GM19455 (cell line): ENCODE measurements around the gene MED15.
"Not testable (repeated sequence)": the region's sequence is repeated elsewhere in the genome, so short reads cannot be mapped to it uniquely, and the experiment has no call there.

Experiments
- ATAC-seq: cut with Tn5 transposase; IDR thresholded peaks from one replicate; pipeline ENCODE4 v1.9.1; 2021; ENCODE audit not compliant: unreplicated experiment

MED15 gene

GRCh38 chr22:20530368-20531153 is 23.2 kb downstream of the MED15 start:
- ATAC-seq: no peak

- no peak for ATAC-seq
These were observed 23.7 kb downstream of the MED15 start for GRCh38 chr22:20531154-20531403.

DNA sequence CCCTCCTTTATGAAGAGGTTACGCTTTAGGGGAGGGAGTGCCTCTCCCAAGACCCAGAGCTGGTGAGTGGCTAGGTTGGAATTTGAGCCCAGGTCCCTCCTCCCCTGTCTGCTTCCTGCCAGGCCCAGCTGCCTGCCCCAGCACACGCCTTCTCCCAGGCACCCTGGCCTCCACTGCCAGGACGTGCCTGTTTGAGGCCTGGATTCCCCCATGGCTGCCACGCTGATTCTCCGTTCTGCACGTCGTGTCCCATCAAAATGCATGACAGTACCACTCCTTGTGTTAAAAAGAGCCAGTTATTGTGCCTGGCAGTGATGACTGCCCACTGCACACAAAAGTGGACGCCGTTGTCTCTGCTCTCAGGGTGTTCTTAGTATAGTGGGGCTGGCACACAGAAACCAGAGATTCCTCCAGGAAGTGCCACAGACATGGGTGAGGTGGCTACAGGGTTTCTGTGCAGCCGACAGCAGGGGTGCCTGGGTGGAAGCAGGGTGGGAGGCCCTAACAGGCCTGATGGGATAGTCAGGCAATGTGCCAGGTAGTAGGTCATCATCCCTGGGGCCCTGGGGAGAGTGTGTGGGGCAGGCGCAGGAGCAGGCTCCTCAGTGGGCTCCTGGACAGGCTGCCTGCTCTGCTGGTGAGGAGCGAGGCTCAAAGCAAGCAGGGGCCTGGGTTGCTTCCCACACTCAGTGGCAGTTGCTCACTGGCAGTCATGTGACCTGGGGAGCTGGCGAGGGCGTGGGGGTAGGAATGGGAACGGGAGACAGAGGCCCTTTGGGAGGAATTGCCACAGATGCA is 24.2 kb downstream of the MED15 start:
- no peak for ATAC-seq

- ATAC-seq: no peak
These were observed 25.0 kb downstream of the MED15 start for GRCh38 chr22:20532256-20532993.

- no peak for ATAC-seq
These were observed 25.9 kb downstream of the MED15 start for GRCh38 chr22:20533095-20533878.

- no peak for ATAC-seq
These were observed 26.5 kb downstream of the MED15 start for GRCh38 chr22:20533879-20534265.

DNA sequence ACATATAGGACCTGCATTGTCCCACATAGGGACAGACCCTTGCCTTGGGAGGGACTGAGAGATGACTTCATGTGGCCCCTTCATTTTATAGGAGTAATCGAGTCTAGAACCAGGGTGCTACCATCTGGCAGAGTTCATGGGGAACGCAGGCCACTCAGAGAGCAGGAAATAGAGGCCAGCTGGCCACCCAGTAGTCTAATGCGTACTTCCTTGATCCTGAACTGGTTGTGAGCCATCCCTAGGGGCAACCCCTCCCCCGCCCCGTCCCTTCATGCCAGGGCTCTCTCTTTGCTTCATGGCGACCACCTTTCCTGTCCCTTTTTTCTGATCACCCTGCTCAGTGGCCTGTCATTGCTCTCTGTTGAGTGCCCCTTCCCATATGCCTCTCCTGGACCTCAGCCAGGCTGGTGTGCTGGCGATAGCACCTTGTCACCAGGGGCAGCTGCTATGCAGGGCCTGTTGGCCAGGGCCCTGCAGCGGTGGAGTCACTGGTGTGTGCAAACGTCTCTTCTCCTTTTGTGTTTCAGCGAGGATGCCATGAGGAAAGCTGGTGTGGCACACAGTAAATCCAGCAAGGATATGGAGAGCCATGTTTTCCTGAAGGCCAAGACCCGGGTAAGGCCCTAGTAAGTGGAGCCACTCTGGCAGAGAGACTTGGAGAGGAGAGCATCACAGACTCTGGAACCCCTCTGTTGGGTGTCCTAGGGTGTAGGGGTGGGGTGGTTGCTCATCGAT is 29.3 kb downstream of the MED15 start:
- ATAC-seq: no peak

GRCh38 chr22:20537325-20537756 is 29.9 kb downstream of the MED15 start:
- no peak for ATAC-seq

DNA sequence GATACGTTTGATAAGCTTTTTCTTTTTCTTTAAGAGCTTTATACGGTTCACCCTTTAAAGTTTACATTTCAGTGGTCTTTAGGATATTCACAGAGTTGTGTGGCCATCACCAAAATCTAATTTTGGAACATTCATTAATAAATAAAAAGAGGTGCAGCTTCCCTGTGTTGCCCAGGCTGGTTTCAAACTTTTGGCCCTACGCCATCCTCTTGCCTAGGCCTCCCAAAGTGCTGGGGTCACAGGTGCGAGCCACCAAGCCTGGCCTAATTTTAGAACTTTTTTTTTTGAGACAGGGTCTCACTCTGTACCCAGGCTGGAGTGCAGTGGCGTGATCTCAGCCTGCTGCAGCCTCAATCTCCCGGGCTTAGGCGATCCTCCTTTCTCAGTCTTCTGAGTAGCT is 30.6 kb downstream of the MED15 start:
- ATAC-seq: no peak

GRCh38 chr22:20538875-20539274 is 31.5 kb downstream of the MED15 start:
- not testable (repeated sequence) for ATAC-seq

- no peak for ATAC-seq
These were observed 34.6 kb downstream of the MED15 start for GRCh38 chr22:20542055-20542454.

DNA sequence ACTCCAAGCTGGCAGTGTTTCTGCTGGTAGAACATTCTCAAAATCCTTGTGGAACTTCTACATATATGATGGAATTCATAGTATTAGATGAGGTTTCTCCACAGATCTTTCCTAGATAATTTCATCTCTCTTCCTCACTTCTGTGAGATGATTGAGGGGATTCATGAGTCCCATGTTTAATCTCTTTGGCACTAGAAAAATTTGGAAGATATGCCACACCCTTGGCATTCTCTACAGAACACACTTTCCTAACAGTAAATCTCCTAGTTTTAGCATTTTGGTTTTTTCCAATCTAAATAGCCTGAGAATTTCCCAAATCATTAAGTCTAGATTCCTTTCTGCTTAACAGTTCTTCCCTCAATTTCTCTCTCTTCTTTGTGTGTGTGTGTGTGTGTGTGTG is 35.3 kb downstream of the MED15 start:
- no peak for ATAC-seq

DNA sequence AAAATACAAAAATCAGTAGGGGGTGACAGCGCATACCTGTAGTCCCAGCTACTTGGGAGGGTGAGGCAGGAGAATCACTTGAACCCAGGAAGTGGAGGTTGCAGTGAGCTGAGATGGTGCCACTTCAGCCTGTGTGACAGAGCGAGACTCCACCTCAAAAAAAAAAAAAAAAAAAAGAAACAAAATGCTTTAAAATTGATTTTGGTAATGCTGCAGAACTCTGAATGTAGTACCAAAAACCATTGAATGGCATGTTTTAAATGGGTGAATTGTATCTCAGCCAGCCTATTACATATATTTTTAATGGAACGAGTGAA is 37.9 kb downstream of the MED15 start:
- ATAC-seq: not testable (repeated sequence)

DNA sequence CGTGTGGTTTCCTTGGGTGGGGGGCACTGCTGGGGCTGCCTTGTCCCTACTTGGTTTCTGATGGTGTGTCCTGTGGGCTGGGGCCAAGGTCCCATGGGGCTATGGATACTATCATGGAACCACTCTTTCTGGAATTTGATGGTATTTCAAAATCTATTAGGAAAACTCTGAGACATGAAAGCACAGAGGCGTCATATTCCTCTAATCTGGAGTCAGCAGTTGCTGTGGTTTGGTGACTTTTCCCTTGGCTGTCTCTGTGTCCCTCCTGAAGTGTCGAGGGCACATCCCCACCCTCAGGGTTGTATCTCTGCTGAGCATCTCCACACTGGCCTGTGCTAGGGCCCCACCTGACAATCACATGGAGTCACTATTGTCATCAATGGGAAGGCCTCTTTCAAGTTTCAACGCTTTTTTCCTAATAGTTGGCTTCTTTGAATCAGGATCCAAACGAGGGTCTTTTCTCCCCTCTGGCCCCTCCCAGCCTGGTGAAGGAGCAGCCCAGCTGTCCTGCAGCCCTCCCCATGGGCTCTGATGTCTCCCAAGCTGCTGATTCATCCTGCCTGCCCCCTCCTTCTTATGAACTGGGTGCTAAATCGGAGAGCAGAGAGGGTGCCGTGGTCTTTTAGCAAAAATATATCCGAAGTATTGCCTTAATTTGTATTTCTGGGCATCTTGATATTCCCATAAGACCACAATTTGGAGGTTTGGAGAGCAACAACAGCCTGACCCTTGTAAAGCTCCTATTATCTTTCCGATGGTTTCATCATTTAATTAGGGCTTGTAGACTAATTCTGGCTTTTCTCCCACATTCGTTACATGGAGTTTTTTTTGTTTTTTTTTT is 38.5 kb downstream of the MED15 start:
- no peak for ATAC-seq

GRCh38 chr22:20546541-20546950 is 39.1 kb downstream of the MED15 start:
- ATAC-seq: no peak

DNA sequence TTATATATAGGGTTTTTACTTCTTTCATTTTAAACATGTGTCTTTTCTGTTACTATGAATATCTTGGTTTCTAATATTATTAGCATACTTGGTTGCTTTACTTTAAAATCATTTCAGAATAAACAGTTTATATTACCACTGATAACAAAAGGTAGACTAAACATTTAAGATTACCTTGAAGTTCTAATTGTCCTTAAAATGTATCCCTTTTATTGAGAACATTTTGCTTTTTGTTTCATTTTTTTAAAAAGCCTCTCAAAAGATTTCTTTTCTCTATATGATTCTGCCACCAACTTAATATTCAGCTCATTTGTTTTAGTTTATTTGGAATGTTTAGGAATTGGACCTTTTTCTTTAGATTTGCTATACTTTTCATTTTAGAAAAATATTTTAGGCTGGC is 39.6 kb downstream of the MED15 start:
- no peak for ATAC-seq

DNA sequence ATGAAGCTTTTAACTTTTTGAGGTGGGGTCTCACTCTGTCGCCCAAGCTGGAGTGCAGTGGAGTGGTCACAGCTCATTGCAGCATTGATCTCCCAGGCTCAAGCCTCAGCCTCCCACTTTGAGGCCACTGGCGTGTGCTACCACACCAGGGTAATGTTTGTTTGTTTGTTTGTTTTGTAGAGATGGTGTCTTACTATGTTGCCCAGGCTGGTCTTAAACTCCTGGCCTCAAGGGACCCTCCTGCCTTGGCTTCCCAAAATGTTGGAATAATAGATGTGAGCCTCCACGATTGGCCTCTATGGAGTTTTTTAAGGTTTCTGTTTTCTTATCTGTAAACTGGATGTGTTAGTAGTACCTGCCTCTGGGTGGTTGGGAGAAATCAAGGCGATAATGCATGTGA is 41.4 kb downstream of the MED15 start:
- no peak for ATAC-seq

DNA sequence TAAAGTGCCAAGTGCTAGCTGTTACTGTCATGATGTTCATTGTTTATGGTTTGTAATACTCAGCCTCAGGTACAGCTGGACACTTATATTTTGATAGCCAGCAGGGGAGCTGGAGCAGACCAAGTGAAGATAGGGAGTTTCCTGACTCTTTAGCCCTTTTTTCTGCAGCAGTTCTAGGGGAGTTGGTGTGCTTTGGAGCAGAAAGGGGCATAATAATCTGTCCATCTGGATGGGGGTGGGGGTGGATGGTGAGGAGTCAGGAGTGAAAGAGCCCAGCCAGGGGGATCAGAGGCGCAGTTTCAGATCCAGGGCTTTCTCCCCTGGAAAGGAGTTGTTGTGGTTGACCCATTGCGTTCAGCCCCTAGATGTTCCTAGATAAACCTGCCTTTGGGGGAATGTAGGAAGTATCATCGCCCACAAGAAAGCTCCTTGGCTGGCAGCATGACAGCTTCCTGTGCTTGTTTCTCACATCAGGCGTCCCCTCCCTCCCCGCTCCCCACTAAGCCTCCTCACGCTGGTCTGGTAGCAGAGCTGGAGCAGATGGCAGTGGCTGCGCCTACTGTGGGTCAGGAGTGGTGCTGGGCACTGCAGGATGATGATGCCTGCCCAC is 41.9 kb downstream of the MED15 start:
- no peak for ATAC-seq

DNA sequence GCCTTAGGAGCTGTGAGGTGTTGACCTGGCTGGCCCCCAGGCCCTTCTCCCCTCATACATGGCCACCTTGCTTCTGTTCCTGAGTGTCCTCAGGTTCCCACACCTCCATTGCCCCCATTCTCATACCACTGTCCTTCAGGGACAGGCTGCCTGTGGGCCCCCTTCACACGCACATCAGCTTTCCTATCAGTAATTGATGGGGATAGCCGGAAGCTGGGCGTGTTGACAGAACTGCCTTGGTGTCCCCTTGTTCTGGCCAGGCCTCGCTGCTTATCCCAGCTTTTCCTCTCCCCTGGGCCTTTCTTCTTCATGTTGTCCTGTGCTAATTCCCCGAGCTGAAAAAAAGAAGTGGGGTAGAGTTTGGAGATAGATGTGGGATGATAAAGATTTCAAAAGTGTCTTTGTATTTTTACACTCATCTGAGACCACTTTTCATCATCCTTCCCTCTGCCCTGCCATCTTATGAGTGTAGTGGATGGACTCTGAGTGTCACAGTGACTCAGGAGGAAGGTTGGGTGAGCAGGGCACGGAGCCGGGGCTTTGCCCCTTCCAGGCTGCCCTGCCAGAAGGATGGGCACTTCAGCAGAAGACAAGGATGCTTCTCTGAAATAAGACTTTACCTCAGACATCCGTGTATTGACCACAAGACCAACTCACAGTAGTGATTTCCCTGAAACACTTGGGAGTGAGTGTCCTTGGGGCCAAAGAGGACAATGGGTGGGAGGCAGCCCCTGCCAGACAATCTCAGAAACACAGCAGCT is 42.8 kb downstream of the MED15 start:
- no peak for ATAC-seq
